IPS-NIHi7 (cell line): ENCODE data around the gene MLIP.
A peak's percentile ranks its signal among the peaks of the same experiment; 100 is the strongest.
"Not testable (repeated sequence)": the region's sequence is repeated elsewhere in the genome, so short reads cannot be mapped to it uniquely, and the experiment has no call there.

Source experiments
- DNase-seq: peaks from one replicate; pipeline ENCODE4 v3.0.0; 2012; ENCODE audit warnings: mixed read lengths; ENCODE audit errors: extremely low spot score

The MLIP gene

GRCh38 chr6:54140811-54141210 is 29.6 kb downstream of the MLIP start:
- no peak for DNase-seq

GRCh38 chr6:54142889-54143519 is 31.8 kb downstream of the MLIP start:
- DNase-seq, result no peak

- no peak for DNase-seq
These were observed 40.6 kb downstream of the MLIP start for GRCh38 chr6:54151861-54152260.

GRCh38 chr6:54156650-54157250 is 45.5 kb downstream of the MLIP start:
- no peak for DNase-seq

- no peak for DNase-seq
These were observed 46.2 kb downstream of the MLIP start for GRCh38 chr6:54157405-54157804.

GRCh38 chr6:54173089-54173488 is 61.8 kb downstream of the MLIP start:
- DNase-seq, result no peak

- no peak for DNase-seq
These were observed 67.9 kb downstream of the MLIP start for GRCh38 chr6:54179152-54179551.

- DNase-seq, result no peak
These were observed 72.4 kb downstream of the MLIP start for GRCh38 chr6:54183616-54184015.

GRCh38 chr6:54185885-54186284 is 74.6 kb downstream of the MLIP start:
- DNase-seq, result no peak

- DNase-seq, result no peak
These were observed 77.6 kb downstream of the MLIP start for GRCh38 chr6:54188846-54189245.

- no peak for DNase-seq
These were observed 80.2 kb downstream of the MLIP start for GRCh38 chr6:54191461-54191860.

GRCh38 chr6:54192993-54193392 is 81.8 kb downstream of the MLIP start:
- DNase-seq, result no peak

GRCh38 chr6:54193560-54193959 is 82.3 kb downstream of the MLIP start:
- peak; percentile 19 for DNase-seq

- peak; percentile 27 for DNase-seq
These were observed 82.8 kb downstream of the MLIP start for GRCh38 chr6:54194067-54194466.

- no peak for DNase-seq
These were observed 84.4 kb downstream of the MLIP start for GRCh38 chr6:54195637-54196036.

- DNase-seq, result no peak
These were observed 85.7 kb downstream of the MLIP start for GRCh38 chr6:54196905-54197304.

GRCh38 chr6:54198134-54198533 is 86.9 kb downstream of the MLIP start:
- DNase-seq, result no peak

- not testable (repeated sequence) for DNase-seq
These were observed 92.3 kb downstream of the MLIP start for GRCh38 chr6:54203474-54204035.

- no peak for DNase-seq
These were observed 93.8 kb downstream of the MLIP start for GRCh38 chr6:54204921-54205591.

GRCh38 chr6:54206510-54206909 is 95.3 kb downstream of the MLIP start:
- no peak for DNase-seq

GRCh38 chr6:54209983-54210382 is 98.7 kb downstream of the MLIP start:
- not testable (repeated sequence) for DNase-seq

GRCh38 chr6:54214286-54214685 is 103.0 kb downstream of the MLIP start:
- DNase-seq, result no peak

GRCh38 chr6:54216336-54216735 is 105.1 kb downstream of the MLIP start:
- DNase-seq, result no peak
